GM21619 (cell line): ENCODE measurements around the gene NBPF1.
"Not testable (repeated sequence)": the region's sequence is repeated elsewhere in the genome, so short reads cannot be mapped to it uniquely, and the experiment has no call there.

Experiments
- ATAC-seq: cut with Tn5 transposase; IDR thresholded peaks from one replicate; pipeline ENCODE4 v1.9.1; 2021; ENCODE audit not compliant: unreplicated experiment

The NBPF1 gene

DNA sequence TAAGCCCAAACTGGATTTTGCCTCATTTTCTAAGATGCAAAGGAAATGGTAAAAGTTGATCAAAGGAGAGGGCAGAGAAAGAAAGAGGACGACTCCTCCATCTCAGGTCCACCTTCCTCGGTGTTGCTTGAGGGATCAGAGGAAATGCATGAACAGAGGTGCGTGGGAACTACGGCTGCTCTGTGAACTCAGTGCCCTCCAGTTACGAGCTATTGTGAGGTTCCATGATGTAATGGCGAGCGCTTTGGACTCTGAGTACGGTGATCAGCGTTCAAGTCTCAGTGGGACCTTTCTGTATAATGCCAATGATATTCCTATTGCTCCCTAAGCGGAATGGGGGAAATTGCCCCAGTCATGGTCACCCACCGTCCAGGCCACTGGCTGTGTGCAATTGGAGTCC, 60.1 kb downstream of the NBPF1 start:
- ATAC-seq: not testable (repeated sequence)

DNA sequence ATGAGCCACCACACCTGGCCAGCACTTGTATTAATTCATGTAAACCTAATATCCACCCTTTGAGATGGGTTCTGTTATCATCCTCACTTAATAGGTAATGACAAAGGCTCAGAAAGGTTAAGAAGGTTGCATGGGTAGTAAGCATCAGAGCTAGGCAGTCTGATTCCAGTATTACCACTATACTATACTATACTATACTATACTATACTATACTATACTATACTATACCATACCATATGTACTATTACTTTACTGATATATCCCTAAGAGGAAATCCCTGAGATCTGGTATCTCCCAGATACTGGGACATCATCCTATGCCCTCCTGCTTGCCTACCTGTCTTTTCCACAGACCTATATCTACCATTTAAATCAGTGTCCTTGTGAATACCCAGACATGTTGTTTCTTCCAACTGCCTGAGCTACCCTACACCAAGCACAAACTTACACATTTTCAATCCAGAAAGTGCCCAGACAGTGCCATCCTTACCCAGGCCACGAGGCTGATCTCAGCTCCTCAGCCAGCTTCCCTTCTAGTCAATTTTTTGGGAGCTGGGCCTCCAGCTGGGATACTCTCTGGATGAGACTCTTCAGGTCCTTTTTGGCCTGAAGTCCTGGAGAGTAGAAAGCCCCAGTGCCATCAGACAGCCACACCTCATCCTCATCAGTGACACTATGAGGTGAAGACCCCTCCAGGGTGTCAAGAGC, 63.0 kb downstream of the NBPF1 start:
- ATAC-seq: not testable (repeated sequence)

DNA sequence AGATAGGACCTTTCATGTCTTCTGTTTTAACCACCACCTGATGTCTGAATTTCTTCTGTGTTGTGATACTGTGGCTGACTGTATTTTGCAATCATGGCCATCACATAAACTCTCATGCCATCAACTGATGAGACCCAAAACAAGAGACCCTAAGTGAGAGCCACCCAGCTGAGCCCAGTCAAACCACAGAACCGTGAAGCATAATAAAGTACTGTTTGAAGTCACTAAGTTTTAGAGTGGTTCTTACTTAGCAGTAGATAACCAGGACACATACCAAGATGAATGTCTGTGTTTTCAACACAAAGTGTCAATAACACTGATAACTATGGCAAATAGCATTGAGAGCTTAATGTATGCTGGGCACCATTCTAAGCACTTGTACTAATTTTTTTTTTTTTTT, 63.8 kb downstream of the NBPF1 start:
- not testable (repeated sequence) for ATAC-seq

DNA sequence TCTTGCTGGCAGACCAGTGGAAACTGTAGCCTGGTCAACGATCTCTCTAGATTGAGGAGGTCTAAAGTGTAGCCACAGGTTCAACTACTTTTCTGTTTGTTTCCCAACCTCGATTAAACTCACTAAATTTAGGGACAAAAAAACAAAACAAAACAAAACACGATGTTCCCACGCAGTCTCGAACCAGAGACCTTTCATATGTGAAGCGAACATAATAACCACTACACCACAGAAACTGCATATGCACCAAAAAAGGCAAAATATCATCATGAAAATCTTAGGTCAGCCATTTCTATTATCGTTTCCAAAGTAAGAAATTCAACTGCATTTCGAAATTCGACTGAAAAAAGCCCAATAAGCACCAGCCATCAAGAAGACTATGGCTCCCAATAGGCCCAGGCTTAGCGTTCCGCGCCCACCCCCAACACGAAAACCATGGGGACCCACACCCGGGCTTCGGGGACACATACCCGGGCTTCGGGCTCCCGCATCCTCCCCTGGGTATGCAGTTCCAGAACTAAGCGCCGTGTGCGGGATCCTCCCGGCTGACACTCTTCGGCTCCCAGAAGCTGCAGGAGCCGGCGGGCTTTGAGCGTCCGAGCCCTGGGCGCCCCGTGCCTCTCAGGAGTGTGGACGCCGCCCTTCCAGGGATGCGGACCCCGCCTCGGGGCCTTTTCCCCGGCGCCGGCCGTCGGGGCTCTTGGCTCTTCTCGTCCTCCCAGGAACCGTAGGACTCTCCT, 65.7 kb downstream of the NBPF1 start:
- not testable (repeated sequence) for ATAC-seq

DNA sequence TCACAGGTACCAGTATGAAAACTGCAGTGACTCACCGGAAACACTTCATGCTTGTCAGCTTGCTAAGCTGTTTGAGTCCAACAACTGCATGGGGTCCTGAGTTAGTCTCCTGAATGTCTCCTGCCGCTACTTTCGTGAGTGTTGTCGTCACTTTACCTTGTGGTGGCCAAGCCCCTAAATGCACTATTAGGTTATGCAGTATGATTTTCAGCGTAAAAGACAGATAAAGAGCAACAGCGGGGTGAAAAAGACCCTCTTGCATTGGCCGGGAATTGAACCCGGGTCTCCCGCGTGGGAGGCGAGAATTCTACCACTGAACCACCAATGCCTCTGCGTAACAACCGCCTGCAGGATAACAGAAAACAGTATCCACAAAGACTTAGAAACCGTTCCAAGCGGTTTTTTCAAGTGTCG, 67.7 kb downstream of the NBPF1 start:
- ATAC-seq: not testable (repeated sequence)

DNA sequence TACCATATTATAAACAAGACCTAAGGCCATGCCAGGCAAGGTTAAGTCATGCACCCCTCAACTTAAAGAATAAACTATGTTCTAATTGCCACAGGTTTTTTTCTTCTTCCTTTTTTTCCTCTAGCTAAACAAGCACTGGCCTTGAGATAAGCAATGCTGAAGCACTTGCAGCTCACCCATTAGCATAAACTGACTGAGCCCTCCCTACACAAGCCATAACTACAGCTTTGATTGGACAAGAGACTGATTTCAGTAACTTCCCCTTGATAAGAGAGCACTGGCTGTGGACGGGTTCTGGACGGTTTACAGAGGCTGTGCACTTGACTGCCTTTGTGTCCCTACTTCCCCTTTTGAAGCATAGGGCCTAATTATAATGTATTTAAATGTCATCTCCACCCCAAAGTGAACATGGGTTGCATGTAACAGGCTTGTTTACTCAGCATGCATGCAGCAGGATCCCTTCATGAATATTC, 72.9 kb downstream of the NBPF1 start:
- not testable (repeated sequence) for ATAC-seq

DNA sequence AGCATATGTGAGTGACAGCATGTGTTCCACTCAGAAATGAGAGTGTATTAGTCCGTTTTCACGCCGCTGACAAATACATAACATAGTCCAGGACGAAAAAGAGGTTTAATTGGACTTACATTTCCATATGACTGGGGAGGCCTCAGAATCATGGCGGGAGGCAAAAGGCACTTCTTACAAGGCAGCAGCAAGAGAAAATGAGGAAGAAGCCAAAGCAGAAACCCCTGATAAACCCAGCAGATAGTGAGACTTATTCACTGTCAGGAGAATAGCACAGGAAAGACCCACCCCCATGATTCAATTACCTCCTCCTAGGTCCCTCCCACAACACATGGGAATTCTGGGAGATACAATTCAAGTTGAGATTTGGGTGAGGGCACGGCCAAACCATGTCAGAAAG, 75.8 kb downstream of the NBPF1 start:
- not testable (repeated sequence) for ATAC-seq

DNA sequence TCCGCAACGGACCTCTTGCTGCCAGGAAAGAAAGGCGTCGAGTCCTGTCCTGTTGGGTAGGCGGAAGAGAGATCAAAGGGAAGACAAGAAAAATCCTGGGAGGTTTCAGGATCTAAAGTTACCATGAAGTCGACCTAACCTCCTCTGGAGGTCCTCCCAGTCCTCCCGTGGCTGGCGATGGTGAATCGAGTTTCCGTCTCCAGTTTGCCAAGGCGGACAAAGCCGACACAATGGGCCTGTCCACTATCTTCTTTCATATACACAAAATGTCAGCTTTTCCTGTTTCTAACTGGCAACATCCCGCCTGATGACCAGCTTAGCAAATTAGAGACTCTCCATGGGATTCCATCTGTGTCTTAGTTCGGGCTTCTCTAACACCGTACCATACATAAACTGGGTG, 76.6 kb downstream of the NBPF1 start:
- not testable (repeated sequence) for ATAC-seq

DNA sequence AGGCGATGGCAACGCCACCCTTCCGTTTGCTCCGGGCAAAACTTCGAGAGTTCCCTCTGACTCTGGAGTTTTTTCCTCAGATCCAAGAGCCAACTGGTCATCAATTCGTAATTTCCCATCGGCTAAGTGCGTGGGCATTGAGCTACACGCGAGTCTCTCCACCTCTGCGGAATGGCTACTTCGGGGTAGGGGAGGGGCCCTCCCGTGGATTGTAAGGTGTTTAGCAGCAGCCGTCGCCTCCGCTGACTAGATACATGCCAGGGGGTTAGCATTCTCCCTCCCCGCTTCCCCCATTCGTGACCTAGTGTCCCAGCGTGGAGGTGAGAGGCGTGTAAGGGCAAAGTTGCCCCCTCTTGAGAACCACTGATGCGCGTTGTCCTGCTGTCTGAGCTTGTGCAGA, 77.5 kb downstream of the NBPF1 start:
- not testable (repeated sequence) for ATAC-seq

DNA sequence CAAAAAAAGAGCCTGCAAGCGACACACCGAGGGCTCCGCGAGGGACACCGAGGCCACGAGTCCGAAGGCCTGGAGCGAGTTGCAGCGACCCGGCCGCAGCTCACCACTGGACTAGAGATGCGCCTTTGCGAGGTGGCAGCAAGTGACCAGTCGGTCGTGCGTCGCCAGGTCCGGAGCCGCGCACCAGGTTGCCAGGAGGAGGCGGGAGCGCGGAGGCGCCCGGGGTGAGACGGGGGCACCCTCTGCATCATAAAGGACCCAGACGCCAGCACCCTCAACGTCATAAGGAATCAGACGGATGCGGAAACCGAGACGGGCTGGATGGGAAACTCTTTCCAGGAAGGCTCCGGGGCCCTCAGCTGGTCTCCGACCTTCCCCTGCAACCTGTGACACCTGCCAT, 77.9 kb downstream of the NBPF1 start:
- ATAC-seq: not testable (repeated sequence)

DNA sequence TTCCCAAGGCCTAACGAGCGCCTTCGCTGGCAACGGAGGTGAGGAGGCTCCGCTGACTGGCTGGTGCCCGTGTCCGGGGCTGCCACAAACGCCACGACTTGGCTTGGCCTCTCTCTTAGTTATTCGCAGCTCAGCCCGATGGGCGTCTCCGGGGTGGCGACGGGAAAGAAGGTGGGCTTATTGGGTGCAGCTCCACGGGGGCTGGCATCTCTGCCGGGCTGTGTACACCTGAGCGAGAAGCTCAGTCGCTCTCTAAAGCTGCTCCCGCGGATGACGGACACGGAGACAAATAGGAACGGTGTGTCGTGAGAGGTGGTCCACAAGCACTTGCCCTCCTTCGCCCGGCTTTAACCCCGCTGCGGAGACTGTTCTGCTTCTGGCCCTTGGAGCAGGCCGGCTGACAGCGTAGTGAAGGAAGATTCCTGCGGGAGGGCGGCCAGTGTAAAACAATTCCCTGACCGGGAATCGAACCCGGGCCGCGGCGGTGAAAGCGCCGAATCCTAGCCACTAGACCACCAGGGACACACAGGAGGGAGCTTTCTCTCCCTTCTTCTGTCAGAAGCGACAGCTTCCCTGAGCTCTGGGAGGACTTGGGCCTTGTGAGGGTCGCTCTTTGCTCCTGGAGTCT, 78.4 kb downstream of the NBPF1 start:
- ATAC-seq: not testable (repeated sequence)

DNA sequence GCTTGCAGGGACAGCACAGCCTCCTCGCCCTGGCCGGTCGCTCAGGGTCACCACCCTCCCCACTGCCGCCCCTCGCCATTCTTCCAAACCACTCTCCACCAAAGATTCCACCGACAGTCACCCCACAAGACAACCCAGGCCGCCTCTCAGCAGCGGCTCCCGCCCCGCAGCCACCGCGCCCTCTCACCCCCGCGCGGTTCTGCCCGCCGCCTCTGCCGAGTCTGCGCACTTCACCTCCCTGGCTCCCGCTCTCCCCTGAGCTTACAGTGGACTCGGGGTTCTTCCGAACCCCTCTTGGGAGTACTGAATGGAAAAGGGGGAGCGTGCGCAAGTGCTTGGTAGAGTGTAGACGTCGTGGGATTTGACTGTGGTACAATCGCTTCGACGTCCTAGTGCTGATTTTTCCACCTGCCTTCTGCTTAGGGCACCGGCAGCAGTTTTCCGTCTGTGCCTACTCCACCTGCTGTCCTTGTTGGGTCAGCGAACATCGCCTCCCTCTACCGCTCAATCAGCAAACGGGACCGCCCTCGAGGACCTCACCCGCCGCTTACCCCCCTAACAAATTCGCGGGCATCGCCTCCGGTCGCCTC, 79.0 kb downstream of the NBPF1 start:
- not testable (repeated sequence) for ATAC-seq

DNA sequence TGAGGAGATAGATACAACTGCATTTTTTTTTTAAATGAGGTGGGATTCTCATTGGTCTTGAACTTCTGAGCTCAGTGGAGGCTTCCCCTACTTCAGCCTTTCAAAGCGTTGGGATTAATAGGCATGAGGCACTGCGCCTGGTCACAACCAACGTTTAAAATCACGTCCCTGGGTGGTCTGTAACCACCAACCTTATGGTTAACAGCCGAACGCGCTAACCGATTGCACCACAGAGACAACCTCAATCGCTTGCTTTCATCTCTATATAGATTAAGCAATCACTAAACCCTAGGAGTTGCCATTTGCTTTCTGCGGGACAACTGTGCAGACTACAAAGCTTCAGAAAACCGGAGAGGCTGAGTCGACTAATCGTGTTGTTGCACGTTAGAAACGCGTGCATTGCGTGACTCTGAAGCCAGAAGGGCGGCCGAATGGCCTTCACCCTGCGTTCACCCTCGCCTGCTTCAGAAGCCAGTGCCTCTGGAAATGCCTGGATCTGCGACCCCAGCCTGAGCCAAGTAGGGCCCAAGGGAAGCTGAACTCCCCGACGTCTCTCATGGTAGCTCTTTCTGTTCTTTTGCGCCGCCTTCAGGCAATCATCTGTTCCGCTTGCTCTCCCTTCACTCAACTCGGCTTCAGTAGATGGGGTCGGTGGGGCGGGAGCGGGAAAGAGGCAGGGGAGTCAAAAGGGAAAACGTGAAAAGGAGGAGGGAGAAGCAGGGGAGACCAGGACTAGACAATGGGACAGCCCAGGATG, 81.0 kb downstream of the NBPF1 start:
- not testable (repeated sequence) for ATAC-seq

DNA sequence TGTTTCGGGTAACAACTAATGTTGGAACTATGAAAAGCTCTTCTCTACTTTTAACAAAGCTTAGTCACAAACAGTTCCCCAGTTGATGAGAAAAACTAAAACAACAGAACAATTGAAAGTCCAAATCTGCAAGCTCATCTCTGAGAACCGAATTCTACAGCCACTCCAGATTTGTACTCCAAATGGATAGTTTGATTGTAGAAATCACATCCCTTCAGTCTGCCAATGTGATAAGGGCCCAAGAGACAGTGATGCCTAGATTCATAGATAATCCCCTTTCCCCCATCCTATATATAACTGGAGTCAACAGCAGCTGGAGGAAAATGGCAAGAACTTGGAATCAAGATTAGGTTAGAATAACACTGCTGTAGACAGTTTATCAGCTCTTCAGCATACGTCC, 85.0 kb downstream of the NBPF1 start:
- ATAC-seq: not testable (repeated sequence)

DNA sequence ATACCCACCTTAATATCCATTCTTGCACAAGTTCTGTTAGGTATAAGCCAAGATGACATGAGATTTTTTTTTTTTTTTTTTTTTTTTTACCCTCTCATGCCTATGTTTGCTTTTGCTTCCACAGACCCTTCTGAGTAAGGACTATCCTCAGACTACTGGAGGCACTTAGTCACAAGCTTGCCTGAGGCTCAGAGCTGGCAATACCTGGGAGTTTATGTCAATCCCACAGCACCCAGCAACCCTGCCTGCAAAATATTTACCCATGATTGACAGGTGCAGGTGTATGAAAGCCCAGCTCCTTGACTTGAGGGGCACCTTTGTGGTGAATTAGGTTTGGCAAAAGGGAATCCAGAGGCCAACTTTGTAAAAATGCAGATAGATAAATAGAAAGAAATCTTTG, 87.6 kb downstream of the NBPF1 start:
- ATAC-seq: not testable (repeated sequence)

DNA sequence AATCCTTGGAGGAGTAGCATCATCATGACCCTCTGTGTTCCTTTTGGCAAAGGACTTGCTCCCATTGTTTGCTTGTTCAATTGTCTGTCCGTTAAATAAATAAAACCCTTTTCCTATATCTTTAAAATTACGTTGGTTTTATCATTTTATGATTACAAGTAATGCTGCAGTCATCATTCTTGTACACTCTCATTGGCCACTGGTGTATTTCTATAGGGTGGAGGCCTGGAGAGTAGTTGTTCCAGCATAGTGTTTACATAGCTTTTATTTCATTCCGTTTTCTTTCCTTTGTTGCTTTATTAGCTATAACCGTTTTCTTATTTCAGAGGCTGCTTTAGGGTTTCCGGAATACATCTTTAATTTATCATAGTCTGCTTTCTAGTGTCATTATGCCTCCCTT, 91.7 kb downstream of the NBPF1 start:
- ATAC-seq: not testable (repeated sequence)

DNA sequence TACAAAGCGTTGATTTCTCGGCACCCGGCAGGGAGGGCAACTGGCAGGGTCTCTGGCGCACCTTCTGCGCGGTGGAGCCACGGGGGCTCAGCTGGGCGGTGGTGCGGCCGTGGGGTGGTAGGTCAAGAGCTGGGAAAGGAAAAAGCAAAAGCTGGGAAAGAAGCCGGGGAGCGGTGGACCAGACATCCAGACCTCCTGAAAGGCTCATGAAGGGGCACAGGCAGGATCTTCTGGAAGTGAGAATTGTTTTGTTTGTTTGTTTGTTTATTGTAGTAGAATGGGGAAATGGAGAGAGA, 92.1 kb downstream of the NBPF1 start:
- ATAC-seq: no peak

DNA sequence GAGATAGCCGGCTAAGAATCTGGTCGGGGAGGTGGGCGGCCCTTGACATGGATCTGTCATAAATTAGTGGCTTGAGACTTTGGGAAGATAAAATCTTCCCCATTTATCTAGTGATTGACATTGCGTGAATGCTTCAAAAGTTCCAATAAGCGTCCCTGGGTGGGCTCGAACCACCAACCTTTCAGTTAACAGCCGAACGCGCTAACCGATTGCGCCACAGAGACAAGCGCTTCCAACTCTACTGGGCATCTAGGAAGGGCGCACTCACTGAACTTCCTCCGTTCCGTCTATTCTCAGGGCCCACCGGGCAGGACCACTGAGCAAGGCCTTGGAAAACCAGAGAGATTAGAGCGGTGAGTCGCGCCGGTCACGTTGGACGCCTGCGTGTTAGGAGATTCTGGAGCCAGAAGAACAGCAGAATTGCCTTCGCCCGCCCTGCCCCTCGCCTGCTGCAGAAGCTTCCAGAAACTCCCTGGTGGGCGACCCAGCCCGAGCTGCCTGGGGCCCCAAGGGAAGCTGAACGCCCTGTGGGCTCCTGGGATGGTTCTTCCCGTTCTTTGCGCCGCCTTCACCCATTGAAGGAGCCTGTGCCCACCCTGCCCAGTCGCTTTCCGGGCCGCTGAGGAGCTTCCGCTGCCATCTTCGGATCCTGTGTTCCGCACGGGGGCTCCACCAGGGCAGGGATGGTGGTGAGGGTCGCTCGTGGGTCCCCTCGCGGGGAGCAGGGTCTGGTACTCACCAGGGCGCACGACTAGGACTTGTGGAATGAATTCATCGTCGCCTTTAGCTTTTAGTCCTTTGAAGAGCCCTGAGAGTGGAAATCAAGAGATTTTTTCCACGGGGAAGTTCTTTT, 92.7 kb downstream of the NBPF1 start:
- ATAC-seq: not testable (repeated sequence)

DNA sequence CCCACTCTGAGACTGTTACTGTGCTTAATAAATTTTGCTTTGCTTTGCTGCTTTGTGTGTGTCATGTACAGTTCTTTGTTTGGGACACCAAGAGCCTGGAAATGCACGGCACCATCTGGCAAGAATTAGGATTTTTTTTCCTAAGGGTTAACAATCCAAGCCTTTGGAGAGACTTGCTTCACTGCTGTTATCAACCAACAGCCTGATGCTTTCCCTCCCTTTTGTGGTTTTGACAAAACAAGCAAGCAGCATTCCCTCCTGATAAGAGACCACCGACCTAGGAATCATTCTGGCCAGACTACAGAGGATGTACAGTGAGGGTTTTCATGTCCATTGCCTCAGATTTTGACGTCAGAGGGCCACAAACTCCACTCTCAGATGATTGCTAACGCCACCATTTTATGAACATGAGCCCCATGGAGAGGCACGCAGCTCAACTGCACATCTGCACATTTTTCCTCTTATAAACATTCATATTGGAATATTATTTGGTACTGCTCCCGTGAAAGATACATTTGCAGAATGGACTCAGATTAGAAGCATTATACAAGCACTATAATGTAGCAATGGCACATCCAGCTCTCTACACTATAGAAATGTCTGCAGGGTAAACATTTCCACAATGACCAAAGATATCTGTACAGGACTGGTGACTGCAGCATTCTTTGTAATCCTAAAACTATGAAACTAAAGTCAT, 94.0 kb downstream of the NBPF1 start:
- not testable (repeated sequence) for ATAC-seq
